IMR-90 (cell line): Measurements from ENCODE around the gene TMEM176A. TPM values are rescaled to one million over a fixed set of nuclear protein-coding genes. Genes with fewer than 3 reads are reported as not detected.

Experiments used
- ATAC-seq: fragments of 200-7000 bp; cut with Tn5 transposase; 2 replicates; pipeline ENCODE4 v1.9.1; 2020; ENCODE audit warnings: low read depth, mild to moderate bottlenecking, moderate library complexity
- BruUV-seq: library from RNA; stranded (reverse); fragments of 400-500 nt; replicated peaks from 2 replicates; lab custom pipeline; 2021; lab: Mats Ljungman, UMichigan
- CTCF ChIA-PET: fragments of 300-600 bp; formaldehyde crosslinking; extraction: SDS; loops from one replicate; lab custom pipeline; 2021; ENCODE audit warnings: antibody characterized with exemption; lab: Yijun Ruan, JAX
- POLR2A ChIA-PET: fragments of 300-600 bp; sonication (Branson Sonifier 250); formaldehyde crosslinking; loops from one replicate; lab custom pipeline; 2022; ENCODE audit warnings: antibody characterized with exemption; ENCODE audit not compliant: unreplicated experiment; lab: Charles Lee
- DNase-seq: peaks from one replicate; pipeline ENCODE4 v3.0.0; 2013
- H2AFZ ChIP-seq: replicated peaks from 2 replicates; pipeline ENCODE3; 2013; ENCODE audit warnings: low read length, mild to moderate bottlenecking; ENCODE audit not compliant: poor library complexity
- H2AK5ac ChIP-seq: 2 replicates; pipeline ENCODE4 v1.6.1; 2013; ENCODE audit warnings: low read depth, low read length, inconsistent platforms
- H2AK9ac ChIP-seq: replicated peaks from 2 replicates; pipeline ENCODE3; 2013; ENCODE audit warnings: mild to moderate bottlenecking, low read depth, low read length, moderate library complexity; ENCODE audit not compliant: poor library complexity
- H2BK120ac ChIP-seq: 2 replicates; pipeline ENCODE4 v1.6.1; 2013; ENCODE audit warnings: low read depth, low read length, inconsistent platforms
- H2BK15ac ChIP-seq: 3 replicates; pipeline ENCODE4 v1.6.1; 2013; ENCODE audit warnings: low read depth, low read length, inconsistent platforms
- H2BK20ac ChIP-seq: 2 replicates; pipeline ENCODE4 v1.6.1; 2013; ENCODE audit warnings: low read depth, mild to moderate bottlenecking, inconsistent platforms, low read length, moderate library complexity
- H2BK5ac ChIP-seq: 2 replicates; pipeline ENCODE4 v1.6.1; 2013; ENCODE audit warnings: mild to moderate bottlenecking, low read depth, low read length, inconsistent platforms; ENCODE audit not compliant: poor library complexity, severe bottlenecking
- H3K14ac ChIP-seq: replicated peaks from 2 replicates; pipeline ENCODE4 v1.6.1; 2013; ENCODE audit warnings: low read depth, low read length, inconsistent platforms
- H3K18ac ChIP-seq: 2 replicates; pipeline ENCODE4 v1.6.1; 2013; ENCODE audit warnings: low read depth, low read length, control low read depth
- H3K23ac ChIP-seq: 2 replicates; pipeline ENCODE4 v1.6.1; 2013; ENCODE audit warnings: low read depth, low read length, inconsistent platforms
- H3K27ac ChIP-seq: 2 replicates; pipeline ENCODE4 v1.5.1; 2013; ENCODE audit warnings: mild to moderate bottlenecking, control low read depth, low read length; ENCODE audit not compliant: insufficient read depth
- H3K27me3 ChIP-seq: 2 replicates; pipeline ENCODE4 v1.6.1; 2013; ENCODE audit warnings: low read length; ENCODE audit not compliant: control insufficient read depth, insufficient read depth
- H3K36me3 ChIP-seq: 2 replicates; pipeline ENCODE4 v1.6.1; 2013; ENCODE audit warnings: low read length, mixed read lengths; ENCODE audit not compliant: control insufficient read depth, insufficient read depth
- H3K4ac ChIP-seq: 2 replicates; pipeline ENCODE4 v1.6.1; 2013; ENCODE audit warnings: low read depth, low read length, inconsistent platforms
- H3K4me1 ChIP-seq: 2 replicates; pipeline ENCODE4 v1.6.1; 2013; ENCODE audit warnings: low read length, mixed read lengths; ENCODE audit not compliant: control insufficient read depth, insufficient read depth
- H3K4me2 ChIP-seq: 2 replicates; pipeline ENCODE4 v1.6.1; 2013; ENCODE audit warnings: low read depth, mild to moderate bottlenecking, control low read depth, low read length, moderate library complexity
- H3K4me3 ChIP-seq: 2 replicates; pipeline ENCODE4 v1.5.1; 2013; ENCODE audit warnings: low read depth, mild to moderate bottlenecking, control low read depth, low read length, moderate library complexity; ENCODE audit not compliant: insufficient read depth
- H3K56ac ChIP-seq: 2 replicates; pipeline ENCODE4 v1.6.1; 2013; ENCODE audit warnings: low read length, inconsistent platforms; ENCODE audit not compliant: insufficient read depth; ENCODE audit errors: extremely low read depth
- H3K79me1 ChIP-seq, 2 experiments: 2 replicates each; pipeline ENCODE4 v1.6.1; 2013; ENCODE audit warnings: low read length in 2 of 2, inconsistent platforms in 1 of 2, low read depth in 1 of 2
- H3K9ac ChIP-seq: 2 replicates; pipeline ENCODE4 v1.6.1; 2013; ENCODE audit warnings: low read depth, low read length, control low read depth
- H3K9me1 ChIP-seq: 2 replicates; pipeline ENCODE4 v1.6.1; 2013; ENCODE audit warnings: low read length, inconsistent platforms; ENCODE audit not compliant: insufficient read depth
- H3K9me3 ChIP-seq: 2 replicates; pipeline ENCODE4 v1.6.1; 2013; ENCODE audit warnings: low read length; ENCODE audit not compliant: control insufficient read depth, insufficient read depth
- H4K20me1 ChIP-seq: 2 replicates; pipeline ENCODE4 v1.6.1; 2013; ENCODE audit warnings: low read length, inconsistent platforms; ENCODE audit not compliant: insufficient read depth
- H4K5ac ChIP-seq: 2 replicates; pipeline ENCODE4 v1.6.1; 2013; ENCODE audit warnings: mild to moderate bottlenecking, low read depth, low read length, control low read depth
- H4K8ac ChIP-seq, 2 experiments: 2 replicates each; pipeline ENCODE4 v1.6.1; 2013; ENCODE audit warnings: low read depth in 2 of 2, low read length in 2 of 2, control low read depth in 1 of 2, inconsistent platforms in 1 of 2
- H4K91ac ChIP-seq: 2 replicates; pipeline ENCODE4 v1.6.1; 2013; ENCODE audit warnings: low read depth, low read length, inconsistent platforms; ENCODE audit not compliant: insufficient read depth
- MXI1 ChIP-seq: IDR thresholded peaks from 2 replicates; pipeline ENCODE4 v1.6.1; 2012; ENCODE audit warnings: low read depth, mild to moderate bottlenecking, low read length, moderate library complexity, borderline replicate concordance
- NFE2L2 ChIP-seq: fragments of 150-350 bp; IDR thresholded peaks from 2 replicates; pipeline ENCODE4 v1.6.1; 2016; ENCODE audit warnings: low read depth, mild to moderate bottlenecking, low read length
- RAD21 ChIP-seq: IDR thresholded peaks from 2 replicates; pipeline ENCODE4 v1.6.1; 2012; ENCODE audit warnings: low read length, improper control_type of control experiment
- RFX5 ChIP-seq: IDR thresholded peaks from 2 replicates; pipeline ENCODE4 v1.8.0; 2012; ENCODE audit warnings: low read depth, mild to moderate bottlenecking, low read length, moderate library complexity
- SMC3 ChIP-seq: fragments of 150-350 bp; IDR thresholded peaks from 2 replicates; pipeline ENCODE4 v1.6.1; 2016; ENCODE audit warnings: low read depth, mild to moderate bottlenecking, antibody characterized with exemption, low read length, moderate library complexity
- WGBS, 2 experiments: methylation state at CpG; one replicate each; pipeline versions ENCODE4 v1.1.5 to v1.1.7; 2013; ENCODE audit warnings: missing lambda C conversion rate in 2 of 2; ENCODE audit not compliant: insufficient read length in 1 of 2; ENCODE audit errors: extremely low coverage in 2 of 2; 5-methylcytosine and 5-hydroxymethylcytosine counted together
- dilution Hi-C: fragments of 300-500 bp; cut with HindIII; formaldehyde crosslinking; loops from one replicate; pipeline ENCODE4 v1.14.3; 2018; ENCODE audit warnings: low sequenced_read_pairs; ENCODE audit not compliant: unreplicated experiment
- in situ Hi-C: fragments of 300-500 bp; cut with MboI; formaldehyde crosslinking; loops from 3 replicates; pipeline ENCODE4 v1.14.3; 2019; ENCODE audit warnings: low sequenced_read_pairs, inconsistent platforms, mixed read lengths
- intact Hi-C: fragments of 100-400 bp; cut with micrococcal nuclease; formaldehyde crosslinking; loops from 2 replicates; pipeline ENCODE4 v1.10.0; 2022
- polyA plus RNA-seq, 3 experiments: library from polyadenylated mRNA; depleted of rRNA; stranded (reverse); fragments of >200 nt; gene quantifications; 2 replicates each; pipeline ENCODE4 v1.2.3, GENCODE V29; 2012; ENCODE audit warnings: low replicate concordance in 1 of 3
- total RNA-seq: library from RNA; depleted of rRNA; stranded (reverse); fragments of >200 nt; gene quantifications from 2 replicates; pipeline ENCODE4 v1.2.3, GENCODE V29; 2012
- TF ChIP-seq, protein P1 (sequence below): conservative IDR thresholded peaks from 2 replicates; pipeline ENCODE4 v1.5.1; 2012; ENCODE audit warnings: mild to moderate bottlenecking, low read depth, low read length, improper control_type of control experiment

The TMEM176A gene
- total and polyA plus RNA-seq, 2 of the 4 experiments (the other 2 are of a cell fraction), result not detected

DNA sequence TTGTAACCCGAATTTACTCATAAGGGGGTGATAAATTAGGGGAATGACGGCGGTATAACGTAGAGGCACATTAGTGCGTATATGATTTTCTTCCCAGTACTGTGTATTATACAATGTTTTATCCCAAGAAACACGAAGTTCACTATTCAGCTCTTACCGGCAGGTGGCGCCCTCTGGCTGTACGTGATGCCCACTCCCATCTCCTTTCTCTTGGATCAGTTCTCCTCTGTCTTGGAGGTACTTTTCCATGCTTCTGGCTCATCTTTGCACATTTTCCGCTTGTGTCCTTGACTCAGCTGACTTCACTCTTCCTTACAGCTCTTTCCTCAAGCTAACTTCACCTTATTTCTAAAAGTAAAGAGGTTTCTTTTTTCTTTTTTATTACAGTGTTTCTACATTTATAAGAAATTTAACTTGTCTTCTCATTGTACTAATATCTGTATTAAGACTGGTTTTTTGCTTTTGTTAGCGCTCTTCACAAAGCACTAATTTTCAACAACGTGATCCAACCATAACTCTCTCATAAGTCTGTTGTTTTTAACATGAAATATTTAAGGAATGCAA lies 21.7 kb upstream of the TMEM176A start:
- Histone ChIP-seq H2BK120ac (peak overlapping the region; percentile 71; the same call in 1 of the 2 replicates), H3K4me1 (peaks cover 16% of the 10 kb centered on the region), H4K20me1 (no peaks in the 10 kb centered on the region), H3K27ac (no peak overlapping the region), H4K5ac (no peak overlapping the region; the same call in 1 of the 2 replicates), H3K4me3 (no peak overlapping the region), H3K9me1 (0 out of 2 replicates have a peak, but pooled peaks cover 6% of the 10 kb centered on the region), H2BK15ac (no peak overlapping the region), H4K8ac (no peak overlapping the region), H3K18ac (no peak overlapping the region; the same call in 1 of the 2 replicates), H3K9me3 (no peaks in the 10 kb centered on the region), H2AK5ac (no peak overlapping the region), H3K27me3 (no peaks in the 10 kb centered on the region), H2AFZ (no peak overlapping the region), H3K9ac (no peak overlapping the region; the same call in 1 of the 2 replicates), H2BK20ac (0 out of 2 replicates have a peak overlapping the region, but pooled peaks have one; percentile 43), H4K91ac (peak overlapping the region; percentile 76; the same call in 1 of the 2 replicates), H3K79me1 (no peaks in the 10 kb centered on the region), H2AK9ac (no peak overlapping the region), H2BK5ac (no peak overlapping the region), H3K56ac (no peak overlapping the region), H3K36me3 (peaks cover 1% of the 10 kb centered on the region; the same call in 1 of the 2 replicates), H3K4me2 (no peak overlapping the region; the same call in 1 of the 2 replicates), H3K23ac (no peak overlapping the region), H3K4ac (no peak overlapping the region), H3K14ac (no peak overlapping the region)
- intact Hi-C loops (loop anchor here (1.0 to 2.0 kb wide), 5 partner anchors 98 to 332 kb away; no protein-coding TSS in a partner anchor), in situ Hi-C loops (loop anchor here (5.0 to 25.0 kb wide), 2 partner anchors 208 to 333 kb away; no protein-coding TSS in a partner anchor), dilution Hi-C loops (no loop called here)
- no peak for TF ChIP-seq MXI1
- no peak for TF ChIP-seq RFX5
- TF ChIP-seq RAD21, result peak; percentile 76
- peak; percentile 61 for TF ChIP-seq SMC3
- TF ChIP-seq, protein P1, sequence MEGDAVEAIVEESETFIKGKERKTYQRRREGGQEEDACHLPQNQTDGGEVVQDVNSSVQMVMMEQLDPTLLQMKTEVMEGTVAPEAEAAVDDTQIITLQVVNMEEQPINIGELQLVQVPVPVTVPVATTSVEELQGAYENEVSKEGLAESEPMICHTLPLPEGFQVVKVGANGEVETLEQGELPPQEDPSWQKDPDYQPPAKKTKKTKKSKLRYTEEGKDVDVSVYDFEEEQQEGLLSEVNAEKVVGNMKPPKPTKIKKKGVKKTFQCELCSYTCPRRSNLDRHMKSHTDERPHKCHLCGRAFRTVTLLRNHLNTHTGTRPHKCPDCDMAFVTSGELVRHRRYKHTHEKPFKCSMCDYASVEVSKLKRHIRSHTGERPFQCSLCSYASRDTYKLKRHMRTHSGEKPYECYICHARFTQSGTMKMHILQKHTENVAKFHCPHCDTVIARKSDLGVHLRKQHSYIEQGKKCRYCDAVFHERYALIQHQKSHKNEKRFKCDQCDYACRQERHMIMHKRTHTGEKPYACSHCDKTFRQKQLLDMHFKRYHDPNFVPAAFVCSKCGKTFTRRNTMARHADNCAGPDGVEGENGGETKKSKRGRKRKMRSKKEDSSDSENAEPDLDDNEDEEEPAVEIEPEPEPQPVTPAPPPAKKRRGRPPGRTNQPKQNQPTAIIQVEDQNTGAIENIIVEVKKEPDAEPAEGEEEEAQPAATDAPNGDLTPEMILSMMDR, result peak; percentile 87
- TF ChIP-seq NFE2L2, result no peak
- no TSS peak for BruUV-seq
- DNase-seq (peak; percentile 66), ATAC-seq (peak; percentile 76)
- 0% methylated on average over 4 of the region's 12 CpGs; no CpG with 5 or more reads in 1 of the 2 experiments for WGBS, 2 experiments
- CTCF ChIA-PET, result interaction anchor here (0.7 to 1.5 kb wide), 7 partner anchors 20 to 206 kb away, joined by 3 to 11 read pairs (median 3); no protein-coding TSS in a partner anchor
- POLR2A ChIA-PET, result interaction anchor here (0.6 kb wide), 2 partner anchors 9 to 177 kb away, joined by 4 read pairs; no protein-coding TSS in a partner anchor
